Ureter (tissue), 1 donor: ENCODE results near the gene PHF20. TPM values are rescaled to one million over a fixed set of nuclear protein-coding genes. Genes with fewer than 3 reads are reported as not detected.
"Not testable (repeated sequence)": the region's sequence is repeated elsewhere in the genome, so short reads cannot be mapped to it uniquely, and the experiment has no call there.

Experiments used
- DNase-seq: peaks from one replicate; pipeline ENCODE4 v3.0.0-alpha.2; 2020; ENCODE audit warnings: low spot score
- total RNA-seq: library from RNA; stranded (reverse); gene quantifications from one replicate; pipeline ENCODE4 v1.2.4, GENCODE V29; 2023
- donor health status: DM: yes; HTN: yes; CAD: no.

PHF20 gene
- 61.6 TPM for total RNA-seq

DNA sequence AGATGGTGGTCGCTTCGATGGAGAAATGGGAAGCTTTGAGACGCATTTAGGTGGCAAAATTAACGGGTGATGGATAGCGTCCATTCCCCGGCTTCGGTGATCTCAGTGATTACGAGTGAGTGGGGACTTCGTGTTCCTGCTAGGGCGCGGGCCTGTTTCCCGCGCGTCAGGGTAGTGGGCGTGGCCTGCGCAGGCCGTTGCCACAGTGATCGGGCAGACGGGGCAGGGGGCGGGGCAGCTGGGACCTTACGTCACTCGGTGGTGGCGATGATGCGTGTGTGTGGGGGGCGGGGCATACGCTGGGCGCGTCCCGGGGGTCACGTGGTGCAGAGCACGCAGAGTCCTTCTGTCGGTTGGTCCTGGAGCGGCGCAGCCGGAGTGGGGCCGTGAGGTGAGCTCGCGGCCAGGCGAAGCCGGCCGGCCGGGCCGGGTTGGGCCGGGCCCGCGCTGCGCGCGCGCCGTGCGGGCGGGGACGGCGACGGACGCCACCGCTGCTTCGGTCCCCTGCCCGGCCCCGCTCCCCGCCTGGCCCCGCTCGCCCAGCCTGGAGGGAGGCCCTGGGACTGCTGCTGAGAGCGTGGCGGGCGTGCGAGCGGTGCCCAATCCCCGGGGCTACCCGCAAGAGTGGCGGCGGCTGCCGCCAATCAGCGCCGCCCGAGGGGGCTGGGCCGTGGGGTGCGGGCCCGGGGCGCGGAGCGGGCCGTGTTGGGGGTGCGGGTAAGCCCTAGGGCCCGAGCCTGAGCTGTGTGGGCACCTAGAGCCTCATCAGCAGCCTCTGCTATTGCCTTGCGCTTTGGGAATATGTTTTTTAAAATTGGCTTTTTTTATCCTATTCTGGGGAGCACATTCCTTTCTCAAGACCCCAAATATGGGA is at the start of gene PHF20:
PHF20 (plus strand) TSS at position 327 of the 874 bp plus-strand sequence. CDS start 29,508 bp downstream, outside the sequence.
- DNase-seq: peak; percentile 99

DNA sequence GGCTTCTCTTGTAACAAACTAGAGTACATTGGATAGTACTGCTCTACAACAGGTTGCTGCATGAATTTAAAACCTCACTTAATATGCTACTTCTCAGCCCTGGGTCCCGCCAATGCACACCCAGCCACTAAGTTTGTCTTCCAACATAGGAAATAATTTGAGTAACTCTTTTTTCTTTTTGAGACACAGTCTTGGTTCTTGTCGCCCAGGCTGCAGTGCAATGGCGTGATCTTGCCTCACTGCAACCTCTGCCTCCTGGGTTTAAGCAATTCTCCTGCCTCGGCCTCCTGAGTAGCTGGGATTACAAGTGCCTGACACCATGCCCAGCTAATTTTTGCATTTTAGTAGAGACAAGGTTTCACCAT is 48.6 kb upstream of the PHF20 start:
- not testable (repeated sequence) for DNase-seq

DNA sequence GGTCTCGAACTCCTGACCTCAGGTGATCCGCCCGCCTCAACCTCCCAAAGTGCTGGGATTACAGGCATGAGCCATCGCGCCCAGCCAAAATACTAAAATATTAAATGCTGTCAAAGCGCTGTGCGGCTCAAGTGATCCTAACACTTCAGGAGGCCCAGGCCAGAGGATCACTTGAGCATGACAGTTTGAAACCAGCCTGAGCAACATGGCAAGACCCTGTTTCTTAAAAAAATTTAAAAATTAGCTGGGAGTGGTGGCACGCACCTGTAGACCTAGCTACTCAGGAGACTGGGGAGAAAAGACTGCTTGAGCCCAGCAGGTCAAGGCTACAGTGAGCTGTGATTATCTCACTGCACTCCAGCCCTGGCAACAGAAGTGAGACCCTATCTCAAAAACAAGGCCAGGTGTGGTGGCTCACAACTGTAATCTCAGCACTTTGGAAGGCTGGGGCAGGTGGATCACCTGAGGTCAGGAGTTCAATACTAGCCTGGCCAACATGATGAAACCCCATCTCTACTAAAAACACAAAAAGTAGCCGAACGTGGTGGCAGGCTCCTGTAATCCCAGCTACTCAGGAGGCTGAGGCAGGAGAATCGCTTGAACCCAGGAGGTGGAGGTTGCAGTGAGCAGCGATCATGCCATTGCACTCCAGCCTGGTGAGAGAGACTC is 48.0 kb upstream of the PHF20 start:
- not testable (repeated sequence) for DNase-seq

DNA sequence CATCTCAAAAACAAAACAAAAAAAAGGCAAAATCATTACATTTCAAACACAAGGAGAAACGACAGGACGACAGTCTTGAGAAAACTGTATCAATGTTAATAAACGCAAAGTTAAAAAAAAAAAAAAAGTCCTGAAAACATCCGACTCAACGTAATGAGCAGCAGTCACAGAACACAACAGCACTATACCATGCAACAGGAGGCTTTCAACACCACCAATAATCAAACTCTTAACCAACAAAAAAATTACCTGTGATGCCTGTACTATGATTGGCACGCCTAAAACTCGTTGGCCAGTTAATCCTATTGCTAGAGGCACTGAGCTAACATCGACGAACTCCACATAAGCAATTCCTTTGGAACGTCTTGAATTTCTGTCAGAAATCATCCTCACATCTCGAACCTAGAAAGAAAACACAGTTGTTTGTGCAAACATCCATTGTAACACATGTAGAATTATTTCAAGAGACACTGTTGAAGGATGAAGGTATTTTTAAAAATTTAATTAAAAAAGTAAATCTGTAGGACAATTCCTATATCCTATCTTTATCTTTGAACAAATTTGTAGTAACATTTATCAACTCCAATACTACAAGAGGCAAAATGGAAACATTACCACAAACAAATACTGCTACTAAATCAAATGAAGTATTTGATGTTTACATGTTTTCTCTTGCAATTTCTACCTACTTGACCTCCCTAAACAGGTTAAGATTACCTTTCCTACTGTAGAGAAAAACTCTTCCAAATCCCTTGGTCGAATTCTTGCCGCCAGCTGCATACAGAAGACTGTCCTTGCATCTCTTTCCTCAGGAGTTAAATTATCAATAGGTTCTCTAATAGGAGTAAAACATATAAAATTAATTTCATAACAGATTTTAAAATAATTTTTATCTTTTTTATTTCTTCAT is 47.2 kb upstream of the PHF20 start:
- DNase-seq: no peak

DNA sequence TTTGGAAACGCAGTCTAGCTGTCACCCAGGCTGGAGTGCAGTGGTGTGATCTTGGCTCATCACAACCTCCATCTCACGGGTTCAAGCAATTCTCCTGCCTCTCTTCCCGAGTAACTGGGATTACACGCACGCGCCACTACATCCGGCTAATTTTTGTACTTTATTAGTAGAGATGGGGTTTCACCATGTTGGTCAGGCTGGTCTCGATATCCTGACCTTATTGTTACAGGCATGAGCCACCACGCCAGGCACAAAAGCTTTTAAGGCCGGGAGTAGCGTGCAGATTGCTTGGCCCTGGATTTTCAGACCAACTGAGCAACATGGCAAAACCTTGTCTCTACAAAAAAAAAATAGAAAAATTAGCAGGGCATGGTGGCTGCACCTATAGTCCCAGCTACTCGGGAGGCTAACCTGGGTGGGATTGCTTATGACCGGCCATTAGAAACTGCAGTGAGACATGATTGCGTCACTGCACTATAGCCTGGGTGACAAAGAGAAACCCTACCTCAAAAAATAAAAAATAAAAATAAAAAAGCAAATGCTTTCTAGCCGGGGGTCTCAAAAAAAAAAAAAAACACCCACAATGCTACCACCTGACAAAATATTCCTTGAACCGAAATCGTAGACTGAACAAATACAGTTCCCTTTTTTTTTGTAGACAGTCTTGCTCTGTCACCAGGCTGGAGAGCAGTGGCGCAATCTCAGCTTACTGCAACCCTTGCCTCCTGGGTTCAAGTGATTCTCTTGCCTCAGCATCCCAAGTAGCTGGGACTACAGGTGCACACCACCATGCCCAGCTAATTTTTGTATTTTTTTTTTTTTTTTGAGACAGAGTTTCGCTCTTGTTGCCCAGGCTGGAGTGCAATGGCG is 44.7 kb upstream of the PHF20 start:
- DNase-seq: no peak

DNA sequence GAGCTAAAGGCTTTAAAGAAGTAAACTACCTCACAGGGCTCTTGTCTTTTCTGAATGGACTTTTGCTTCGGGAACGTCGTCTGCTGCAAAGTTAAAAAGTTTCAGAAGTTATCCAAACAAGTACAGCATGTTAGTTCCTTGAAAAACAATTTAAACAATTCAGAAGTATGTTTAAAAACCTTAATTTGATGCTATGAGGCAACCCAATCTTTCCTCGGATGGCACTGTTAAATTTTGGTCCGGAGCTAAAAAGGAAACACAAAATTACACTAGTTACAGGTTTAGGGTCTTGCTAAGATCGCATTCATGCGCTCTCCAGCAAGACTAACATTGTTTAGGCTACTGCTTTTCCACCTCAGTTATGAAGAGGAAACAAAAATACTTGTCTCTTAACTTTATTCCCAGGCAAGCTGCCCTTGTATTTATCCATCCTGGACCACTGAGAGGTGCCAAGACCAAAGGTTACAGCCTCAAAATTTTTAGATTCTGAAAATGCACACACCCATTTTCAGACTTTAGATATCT is 42.5 kb upstream of the PHF20 start:
- DNase-seq: no peak

DNA sequence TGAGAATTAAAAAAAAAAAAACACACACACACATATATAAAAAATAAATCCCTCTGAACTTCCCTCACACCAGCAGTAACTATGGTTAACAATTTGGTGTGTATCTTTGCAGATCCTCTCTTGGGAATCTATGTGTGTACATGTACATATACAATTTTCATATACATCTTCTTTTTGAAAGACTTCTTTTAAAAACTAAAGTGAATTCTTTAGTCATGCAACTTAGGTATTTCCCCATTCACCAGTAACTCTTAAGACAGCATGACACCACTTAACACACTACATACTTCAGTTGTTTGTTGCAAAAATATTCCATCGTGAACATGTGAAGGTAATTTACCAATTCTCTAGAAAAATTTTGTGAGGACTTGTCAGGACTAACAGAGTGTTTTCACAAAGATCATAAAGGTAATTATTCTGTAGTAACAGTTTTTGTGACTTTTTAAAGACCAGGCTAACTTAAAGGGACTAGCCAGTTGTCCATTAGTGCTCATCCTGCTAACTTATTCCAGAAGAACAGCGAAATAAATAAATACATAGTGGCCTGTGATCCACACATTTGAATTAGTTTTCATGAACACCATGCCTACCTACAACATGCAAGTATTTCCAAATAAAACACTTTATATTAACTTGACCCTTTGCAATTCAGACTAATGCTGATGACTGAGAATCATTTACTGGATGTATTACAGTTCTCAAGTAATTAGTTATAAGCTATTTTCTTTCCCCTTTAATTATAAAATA is 41.8 kb upstream of the PHF20 start:
- DNase-seq: no peak

DNA sequence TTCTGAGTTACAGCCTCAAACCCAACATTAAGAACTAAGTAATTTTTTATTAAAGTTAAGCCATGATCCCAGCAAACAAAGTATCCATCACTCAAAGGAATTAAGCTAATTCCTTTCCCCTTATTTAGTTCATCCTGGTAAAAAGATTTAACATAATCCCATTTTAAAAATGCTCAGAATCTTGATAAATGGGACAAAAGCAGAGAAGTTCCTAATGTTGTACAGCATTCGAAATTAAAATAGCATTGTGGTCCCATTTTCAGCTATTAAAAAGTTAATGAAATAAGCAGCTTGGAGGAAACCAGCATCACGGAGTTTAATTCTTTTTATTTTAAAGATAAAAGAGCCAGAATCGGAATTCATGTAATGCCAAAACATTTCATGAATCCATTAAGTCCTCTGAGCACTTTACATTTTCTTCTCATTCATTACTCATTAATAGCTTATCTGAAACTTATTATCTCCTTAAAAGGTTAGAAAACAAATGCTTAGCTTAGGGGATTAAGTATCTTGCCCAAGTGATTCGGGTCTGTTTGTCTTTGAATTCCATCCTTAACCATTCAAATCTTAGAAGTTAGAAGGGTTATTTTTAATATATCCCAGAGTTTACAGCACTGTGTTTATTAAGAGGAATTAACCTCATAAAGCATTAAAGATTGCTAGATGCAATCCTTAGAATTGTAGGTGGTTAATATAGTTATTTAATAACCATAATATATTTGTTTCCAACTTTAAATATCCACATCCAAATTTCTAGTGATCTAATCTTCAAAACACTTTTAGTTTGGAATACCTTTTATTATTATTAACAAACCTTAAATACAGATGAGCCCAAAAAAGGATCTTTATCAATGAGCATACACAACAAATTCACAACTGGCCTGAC is 41.0 kb upstream of the PHF20 start:
- DNase-seq: no peak

DNA sequence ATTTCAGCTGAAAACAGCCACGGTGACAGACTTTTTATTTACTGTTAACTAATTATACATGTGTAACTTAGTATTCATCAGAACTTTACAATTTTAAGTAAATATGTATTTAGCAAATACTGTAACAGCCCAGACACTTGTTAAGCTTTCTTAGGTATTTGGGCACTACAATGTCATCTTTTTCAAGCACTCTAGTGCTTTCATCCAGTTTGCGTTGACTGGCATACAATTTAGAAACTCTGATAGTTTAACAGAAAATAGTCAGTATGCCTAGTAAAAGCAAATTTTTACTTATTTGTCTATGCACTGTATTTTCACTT is 40.4 kb upstream of the PHF20 start:
- DNase-seq: no peak

DNA sequence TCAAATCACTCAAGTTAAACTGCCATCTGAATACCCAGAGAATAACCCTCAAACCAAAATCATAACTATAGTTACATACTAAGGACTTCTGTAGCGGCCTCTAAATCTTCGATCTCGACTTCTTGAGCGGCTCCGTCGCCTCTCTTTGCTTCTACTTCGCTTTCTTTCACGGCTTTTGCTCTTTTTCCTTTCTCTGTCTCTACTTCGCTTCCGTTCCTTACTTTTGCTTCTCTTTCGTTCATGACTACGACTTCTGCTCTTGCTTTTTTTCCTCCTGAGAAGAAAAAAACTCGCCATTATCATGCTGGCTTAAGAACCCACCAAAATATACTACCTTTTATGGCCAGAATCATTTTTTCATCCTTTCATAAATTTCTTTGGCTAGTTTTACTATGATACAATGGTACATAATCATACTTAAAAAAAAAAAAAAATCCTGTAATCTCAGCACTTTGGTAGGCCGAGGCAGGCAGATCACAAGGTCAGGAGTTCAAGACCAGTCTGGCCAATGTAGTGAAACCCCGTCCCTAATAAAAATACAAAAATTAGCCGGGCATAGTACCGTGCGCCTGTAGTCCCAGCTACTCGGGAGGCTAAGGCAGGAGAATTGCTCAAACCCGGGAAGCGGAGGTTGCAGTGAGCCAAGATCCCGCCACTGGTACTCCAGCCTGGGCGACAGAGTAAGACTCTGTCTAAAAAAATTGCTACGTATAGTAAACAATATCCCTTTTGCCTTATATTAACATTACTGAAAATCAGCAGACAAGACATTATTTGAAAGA is 39.8 kb upstream of the PHF20 start:
- DNase-seq: no peak

DNA sequence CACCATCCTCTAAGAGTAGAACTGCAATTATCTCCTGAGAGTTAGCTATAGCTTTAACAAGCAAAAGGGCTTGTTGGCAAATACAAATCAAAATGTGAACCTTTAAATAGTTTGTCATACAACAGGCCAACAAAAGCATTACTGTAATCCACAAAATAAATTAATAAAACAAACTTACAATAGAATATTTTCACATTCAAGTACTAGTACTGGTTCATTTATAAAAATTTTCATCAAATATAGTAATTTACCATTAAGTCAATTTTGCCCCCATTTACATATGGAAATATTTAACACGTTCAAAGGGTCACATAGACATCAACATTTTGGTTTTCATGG is 39.2 kb upstream of the PHF20 start:
- DNase-seq: no peak

DNA sequence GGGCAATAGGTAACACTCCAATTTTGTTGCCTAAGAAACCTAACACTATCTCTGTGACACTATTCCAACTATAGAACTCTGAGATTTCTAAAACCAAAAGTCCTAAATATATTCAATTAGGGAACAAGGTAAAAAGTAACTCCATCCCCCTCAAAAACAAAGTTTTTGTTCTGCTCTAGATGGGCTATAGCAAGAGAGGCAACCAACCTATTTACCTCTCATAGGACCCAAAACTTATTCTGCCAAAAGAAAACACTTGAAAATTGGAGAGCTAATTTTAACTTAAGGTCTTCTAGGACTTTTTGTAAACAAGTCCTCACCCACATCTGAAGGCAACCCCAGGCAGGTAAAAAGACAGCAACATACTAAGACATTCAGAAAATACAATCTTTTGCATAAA is 37.4 kb upstream of the PHF20 start:
- DNase-seq: no peak

DNA sequence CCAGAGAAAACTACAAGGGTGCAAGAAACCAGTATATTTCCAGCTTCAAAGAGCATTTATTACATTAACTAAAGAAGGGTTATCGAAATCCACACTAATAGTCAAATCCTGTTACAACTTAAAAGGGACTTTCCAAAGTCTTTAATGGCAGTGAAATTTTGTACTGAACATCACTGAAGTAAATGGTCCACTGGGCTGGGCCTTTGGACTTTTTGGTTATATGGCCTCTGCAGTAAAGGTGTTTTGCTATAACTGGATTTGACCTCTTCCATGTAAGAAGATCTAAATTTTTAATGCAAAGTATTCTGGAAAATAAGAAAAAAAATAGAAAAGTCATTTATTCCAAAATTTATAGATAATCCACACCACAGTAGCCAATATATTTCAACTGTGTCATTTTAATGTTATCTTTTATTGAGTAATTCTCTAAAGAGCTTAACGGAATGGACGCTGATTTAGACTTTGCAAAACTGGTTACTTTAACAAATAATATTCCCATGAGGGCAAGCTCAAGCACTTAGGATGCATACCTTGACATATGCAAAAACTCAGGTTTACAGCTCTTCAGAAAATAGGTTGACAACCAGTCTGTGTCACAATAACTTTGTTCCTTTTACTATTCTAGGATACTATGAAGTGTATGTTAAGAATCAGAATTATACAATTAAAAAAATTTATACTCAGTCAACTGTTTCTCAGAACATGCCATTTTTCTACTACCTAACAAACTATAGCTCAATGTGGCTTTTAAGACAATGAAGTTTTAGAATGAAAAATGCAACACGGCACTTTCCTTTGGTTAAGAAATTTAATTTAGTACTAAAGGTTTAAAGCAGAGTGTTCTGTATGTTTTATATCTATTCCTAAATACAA is 36.8 kb upstream of the PHF20 start:
- no peak for DNase-seq

DNA sequence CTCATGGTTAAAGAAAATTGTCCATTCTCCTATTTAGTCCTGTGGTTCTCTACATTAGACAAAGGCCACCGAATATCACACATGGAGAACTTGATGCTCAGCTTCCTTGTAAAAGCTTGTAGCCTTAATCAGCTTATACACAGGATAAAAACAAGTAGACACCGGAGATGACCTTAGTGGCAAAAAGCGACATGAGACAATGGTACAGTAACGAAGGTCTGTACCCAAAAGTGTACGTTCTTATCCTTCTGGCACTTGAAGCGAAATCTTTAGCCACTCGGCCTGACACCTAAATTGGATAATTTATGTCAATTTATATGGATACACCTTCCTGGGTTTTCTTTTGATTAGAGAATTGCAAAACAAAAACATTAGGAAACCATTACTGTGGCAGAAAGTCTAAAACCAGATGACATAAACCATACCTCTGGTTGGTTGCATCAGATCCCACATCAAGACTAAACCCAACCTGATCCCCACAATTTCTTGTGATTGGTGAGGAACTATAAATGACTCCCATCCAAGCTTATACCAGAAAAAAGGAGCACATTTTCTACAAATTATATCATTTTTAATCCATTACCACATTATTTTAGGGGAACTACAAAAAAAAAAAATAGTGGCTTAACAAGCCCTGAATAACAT is 35.9 kb upstream of the PHF20 start:
- no peak for DNase-seq

DNA sequence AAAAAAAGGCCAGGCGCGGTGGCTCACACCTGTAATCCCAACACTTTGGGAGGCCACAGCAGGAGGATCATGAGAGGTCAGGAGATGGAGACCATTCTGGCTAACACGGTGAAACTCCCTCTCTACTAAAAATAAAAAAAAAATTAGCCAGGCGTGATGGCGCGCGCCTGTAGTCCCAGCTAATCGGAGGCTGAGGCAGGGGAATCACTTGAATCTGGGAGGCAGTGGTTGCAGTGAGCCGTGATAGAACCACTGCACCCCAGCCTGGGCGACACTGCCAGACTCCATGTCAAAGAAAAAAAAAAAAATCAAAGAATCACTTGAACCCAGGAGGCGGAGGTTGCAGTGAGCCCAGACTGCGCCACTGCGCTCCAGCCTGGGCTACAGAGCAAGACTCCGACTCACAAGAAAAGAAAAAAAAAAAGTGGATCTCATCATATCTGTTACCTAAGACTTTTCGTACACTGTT is 33.9 kb upstream of the PHF20 start:
- DNase-seq: no peak

DNA sequence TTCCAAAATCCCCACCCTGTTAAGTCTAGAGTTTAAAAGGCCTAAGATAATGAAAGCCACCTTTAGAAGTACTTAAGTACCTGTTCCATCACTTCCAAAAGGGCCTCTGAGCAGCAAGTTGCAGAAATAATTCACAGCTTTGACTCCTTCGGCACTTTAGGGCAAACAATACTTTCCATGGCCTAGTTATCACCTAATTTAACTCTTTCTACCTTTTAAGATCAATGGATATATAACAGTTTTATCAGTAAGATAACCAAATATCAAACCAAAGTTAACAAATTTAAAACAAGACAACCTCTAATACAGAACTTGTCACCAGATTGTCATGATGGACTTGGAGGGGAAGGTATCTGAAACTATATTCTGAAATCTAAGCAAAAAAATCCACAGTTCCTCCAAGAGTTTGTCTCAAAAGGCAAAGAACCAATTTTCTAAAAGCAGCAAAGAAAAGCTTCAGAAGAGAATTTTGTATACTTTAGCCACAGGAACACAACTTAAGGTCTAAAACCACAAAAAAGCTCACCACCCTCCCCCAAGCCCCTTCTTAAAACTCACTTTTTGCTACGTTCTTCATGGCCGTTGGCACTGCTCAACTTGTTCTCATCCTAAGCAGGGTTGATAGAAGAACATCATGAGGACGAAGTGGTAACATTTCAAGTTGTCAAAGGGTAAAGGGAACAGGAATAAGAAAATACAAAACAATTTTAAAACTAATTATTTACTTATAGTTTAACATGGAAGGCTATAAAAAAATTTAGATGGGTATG is 33.2 kb upstream of the PHF20 start:
- DNase-seq: no peak
